Effector memory CD8-positive, alpha-beta T cell (primary cell): ENCODE measurements around the gene TBC1D24.
"Not testable (repeated sequence)": the region's sequence is repeated elsewhere in the genome, so short reads cannot be mapped to it uniquely, and the experiment has no call there.

Experiments used
- ATAC-seq: fragments of 150-1000 bp; cut with Tn5 transposase; replicated peaks from 2 replicates; pipeline ENCODE4 v1.10.0; 2021; ENCODE audit warnings: mild to moderate bottlenecking, moderate library complexity
- DNase-seq, 3 experiments: peaks; one replicate each; pipeline ENCODE4 v3.0.0; 2021
- H3K27ac Mint-ChIP-seq, 2 donors: one replicate each; pipeline ENCODE4 v1.8.0; 2022; ENCODE audit warnings: mild to moderate bottlenecking in 2 of 2, mixed read lengths in 2 of 2, moderate library complexity in 2 of 2
- H3K27me3 Mint-ChIP-seq, 2 donors: one replicate each; pipeline ENCODE4 v1.8.0; 2022; ENCODE audit warnings: mixed read lengths in 2 of 2
- H3K36me3 Mint-ChIP-seq: one replicate; pipeline ENCODE4 v1.8.0; 2022; ENCODE audit warnings: mild to moderate bottlenecking, moderate library complexity, mixed read lengths; ENCODE audit not compliant: insufficient read depth
- H3K4me1 Mint-ChIP-seq, 2 donors: one replicate each; pipeline ENCODE4 v1.8.0; 2022; ENCODE audit warnings: low read depth in 2 of 2, mixed read lengths in 2 of 2
- H3K4me3 Mint-ChIP-seq, 2 donors: one replicate each; pipeline ENCODE4 v1.8.0; 2022; ENCODE audit warnings: mild to moderate bottlenecking in 2 of 2, mixed read lengths in 2 of 2, moderate library complexity in 2 of 2
- H3K9me3 Mint-ChIP-seq, 2 donors: one replicate each; pipeline ENCODE4 v1.8.0; 2022; ENCODE audit warnings: mixed read lengths in 2 of 2

The TBC1D24 gene

GRCh38 chr16:2543771-2544170 lies 68.8 kb downstream of the TBC1D24 start:
- not testable (repeated sequence) for H3K27ac Mint-ChIP-seq, H3K4me3 Mint-ChIP-seq, DNase-seq, H3K9me3 Mint-ChIP-seq, H3K27me3 Mint-ChIP-seq, ATAC-seq
- peaks cover 25% of the 10 kb centered on the region for H3K36me3 Mint-ChIP-seq
- peaks cover 24 to 31% of the 10 kb centered on the region in 2 donors for H3K4me1 Mint-ChIP-seq

GRCh38 chr16:2550283-2550878 lies 75.5 kb downstream of the TBC1D24 start:
- H3K27ac Mint-ChIP-seq, H3K27me3 Mint-ChIP-seq, H3K36me3 Mint-ChIP-seq, ATAC-seq, H3K4me3 Mint-ChIP-seq, H3K9me3 Mint-ChIP-seq, DNase-seq, H3K4me1 Mint-ChIP-seq: not testable (repeated sequence)

GRCh38 chr16:2551420-2551889 lies 76.5 kb downstream of the TBC1D24 start:
- H3K27ac Mint-ChIP-seq, DNase-seq, H3K4me3 Mint-ChIP-seq, H3K27me3 Mint-ChIP-seq, H3K4me1 Mint-ChIP-seq, H3K36me3 Mint-ChIP-seq, ATAC-seq, H3K9me3 Mint-ChIP-seq: not testable (repeated sequence)

GRCh38 chr16:2554709-2555425 lies 79.9 kb downstream of the TBC1D24 start:
- H3K4me3 Mint-ChIP-seq, DNase-seq, H3K27me3 Mint-ChIP-seq, H3K27ac Mint-ChIP-seq, H3K36me3 Mint-ChIP-seq, ATAC-seq, H3K4me1 Mint-ChIP-seq, H3K9me3 Mint-ChIP-seq: not testable (repeated sequence)
